ENCODE results near the gene ROBO1.

GRCh38 chr3:79415356-79415755 is 352.4 kb downstream of the ROBO1 start:
- TF ChIP-seq CTCF (IDR thresholded peaks at IDR 0.05) (no peak), POLR2A (IDR thresholded peaks at IDR 0.05) (no peak)
